Pons (tissue), 1 donor: Measurements from ENCODE around the gene MPZL1.

ENCODE experiments used
- DNase-seq: peaks from one replicate; pipeline ENCODE4 v3.0.0-alpha.2; 2016; ENCODE audit warnings: low spot score

Gene MPZL1

DNA sequence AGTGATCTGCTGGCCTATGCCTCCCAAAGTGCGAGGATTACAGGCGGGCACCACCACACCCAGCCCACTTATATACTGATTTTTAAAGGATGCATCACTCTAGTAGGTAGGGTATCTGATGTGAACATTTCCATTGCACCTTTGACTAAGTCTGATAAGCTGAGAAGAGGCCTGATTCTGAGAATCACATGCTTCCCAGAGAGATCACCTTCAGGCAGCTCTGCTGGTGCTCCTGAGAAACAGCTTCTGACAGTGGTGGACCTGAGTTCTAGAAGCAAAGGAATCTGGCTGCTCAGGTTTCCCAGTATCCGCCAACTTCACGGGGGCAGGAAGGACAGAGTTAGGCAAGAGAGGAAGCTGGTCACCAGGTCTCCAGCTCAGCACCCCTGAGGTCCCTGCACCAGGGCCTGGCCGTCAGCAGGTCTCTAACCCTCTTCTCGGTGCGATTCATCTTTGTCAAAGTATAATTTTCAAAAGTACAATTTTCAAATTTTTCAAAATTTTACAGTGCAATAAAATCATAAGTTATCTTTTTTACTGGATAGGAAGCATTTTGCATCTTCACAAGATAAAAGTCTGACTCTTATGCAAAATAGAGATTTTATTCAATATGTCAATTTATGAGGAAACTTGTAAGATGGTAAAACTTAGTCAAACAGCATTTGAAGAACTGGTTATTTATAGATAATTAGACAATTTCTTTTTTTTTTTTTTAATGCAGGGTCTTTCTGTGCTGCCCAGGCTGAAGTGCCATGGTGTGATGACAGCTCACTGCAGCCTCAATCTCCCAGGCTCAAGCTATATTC, 25.8 kb upstream of the MPZL1 start:
- DNase-seq, result no peak

DNA sequence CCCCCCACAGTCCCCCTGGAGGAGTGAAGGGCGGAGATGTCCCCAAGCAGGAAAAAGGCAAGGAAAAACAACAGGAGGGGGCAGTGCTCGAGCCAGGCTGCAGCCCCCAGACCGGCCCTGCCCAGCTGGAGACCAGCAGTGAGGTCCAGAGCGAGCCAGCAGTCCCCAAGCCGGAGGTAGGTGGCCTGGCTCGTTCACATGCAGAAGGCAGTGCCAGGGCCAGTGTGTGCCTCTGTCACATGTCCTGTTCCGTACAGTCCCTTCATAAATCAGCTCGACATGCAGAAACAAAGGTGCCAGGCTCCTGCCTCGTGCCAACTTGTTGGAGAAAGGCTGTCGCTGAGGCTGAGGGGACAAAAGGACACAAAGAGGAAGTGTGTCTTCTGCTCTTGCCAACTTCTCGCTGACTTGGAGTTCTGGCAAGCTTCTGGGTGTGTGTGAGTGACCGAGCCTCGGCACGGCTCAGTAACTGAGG, 24.1 kb upstream of the MPZL1 start:
- peak; percentile 85 for DNase-seq

DNA sequence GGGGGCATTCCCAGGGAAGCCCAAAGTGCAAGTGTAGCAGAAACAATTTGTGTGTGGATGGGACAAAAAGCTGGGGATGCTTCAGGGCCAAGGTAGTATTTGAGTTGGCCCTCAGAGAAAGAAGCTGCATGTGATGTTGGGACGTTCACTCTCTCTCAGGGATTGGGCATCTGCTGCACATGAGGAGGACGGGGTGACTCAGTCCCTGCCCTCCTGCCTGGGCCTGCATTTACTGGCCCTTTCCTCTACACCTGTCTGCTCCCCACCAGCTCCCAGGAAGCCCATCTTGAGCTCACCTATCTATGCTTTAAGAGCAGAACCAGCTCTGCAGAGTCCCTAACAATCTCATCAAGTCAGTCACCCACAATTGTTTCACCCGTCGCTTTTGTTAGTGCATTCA, 23.5 kb upstream of the MPZL1 start:
- no peak for DNase-seq

DNA sequence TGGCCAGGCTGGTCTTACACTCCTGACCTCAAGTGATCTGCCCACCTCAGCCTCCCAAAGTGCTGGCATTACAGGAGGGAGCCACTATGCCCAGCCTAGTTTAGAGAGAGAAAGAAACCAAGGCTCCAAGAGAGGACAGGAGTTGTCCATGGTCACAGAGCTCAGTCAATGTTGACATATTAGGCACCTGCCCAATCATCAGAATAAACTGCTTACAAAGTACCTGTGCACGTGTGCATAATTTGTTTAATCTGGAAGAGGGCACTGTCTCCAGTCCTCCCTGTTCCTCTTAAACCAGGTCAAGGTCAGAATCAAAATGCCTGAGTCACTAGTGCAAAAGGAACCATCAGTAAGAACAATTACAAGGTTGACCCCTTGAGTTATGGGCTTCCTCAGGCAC, 20.3 kb upstream of the MPZL1 start:
- DNase-seq, result no peak

DNA sequence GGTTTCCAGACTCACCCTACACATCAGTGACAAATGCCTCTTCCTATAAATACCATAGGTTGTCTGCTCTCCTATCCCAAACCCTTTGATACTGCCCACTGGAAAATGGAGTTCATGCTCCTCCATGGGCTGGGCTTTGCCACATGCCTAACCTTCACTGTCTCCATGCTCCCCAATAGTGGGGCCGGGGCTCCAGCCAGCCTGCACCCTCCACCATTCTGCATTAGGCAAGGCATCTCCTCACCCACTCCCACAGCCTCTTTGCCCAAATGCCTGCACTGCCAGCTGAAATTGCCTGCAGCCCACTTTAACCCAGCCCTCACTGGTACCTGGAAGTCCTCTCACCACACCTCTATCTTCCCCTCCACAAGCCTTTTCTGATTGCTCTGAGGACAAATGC, 18.2 kb upstream of the MPZL1 start:
- no peak for DNase-seq

DNA sequence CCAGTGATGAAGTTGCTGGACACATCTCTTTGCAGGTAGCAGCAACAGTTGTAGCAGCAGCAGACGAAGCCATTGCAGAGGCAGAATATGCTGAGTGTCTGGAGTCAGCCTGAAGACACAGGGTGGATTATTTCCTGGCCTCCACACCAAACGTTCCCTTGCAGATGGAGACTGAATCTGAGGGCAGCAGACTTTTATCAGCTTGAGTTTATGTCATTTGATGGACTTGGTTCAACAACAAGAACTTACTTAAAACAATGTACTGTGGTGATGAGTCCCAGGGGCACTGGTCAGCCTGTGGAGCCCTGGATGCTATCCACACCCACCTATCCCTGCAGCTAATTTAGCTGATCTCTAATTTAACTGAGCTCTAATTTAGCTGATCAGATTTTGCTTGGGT, 17.1 kb upstream of the MPZL1 start:
- DNase-seq, result no peak

DNA sequence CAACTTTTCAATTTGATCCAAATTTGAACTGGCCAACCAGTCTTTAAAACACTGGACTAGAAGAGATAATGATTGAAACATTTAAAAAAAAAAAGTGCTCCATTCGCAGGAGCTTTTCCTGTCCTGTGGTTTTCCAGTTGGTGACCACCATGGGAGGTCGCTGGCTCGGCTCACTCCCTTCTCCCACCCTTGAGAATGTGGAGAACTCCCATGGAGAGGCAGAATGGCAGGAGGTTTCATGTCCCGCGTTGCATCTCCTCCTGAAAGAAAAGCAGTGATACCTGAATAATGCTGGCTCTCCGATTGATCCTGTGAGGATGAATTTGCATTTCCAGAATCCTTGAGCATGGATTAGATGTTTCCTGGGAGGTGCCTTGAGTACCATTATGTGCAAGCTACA, 16.5 kb upstream of the MPZL1 start:
- no peak for DNase-seq

DNA sequence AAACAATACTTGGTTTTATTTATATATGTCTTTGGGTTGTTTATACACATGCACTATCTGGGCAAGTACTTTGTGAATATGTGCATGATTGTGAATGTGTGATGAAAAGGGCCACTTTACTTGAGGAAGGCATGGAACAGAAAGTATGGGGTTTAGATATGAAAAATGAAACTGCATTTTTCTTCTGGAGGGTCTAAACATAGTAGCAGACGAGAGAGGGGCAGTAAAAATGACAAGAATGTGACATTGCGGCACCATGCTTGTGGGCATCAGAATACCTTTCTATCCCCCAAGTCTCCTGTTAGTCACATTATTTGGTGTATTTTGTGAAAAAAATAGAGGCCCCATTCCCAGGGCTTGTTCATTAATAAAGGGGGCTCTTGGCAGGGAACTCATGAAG, 15.4 kb upstream of the MPZL1 start:
- no peak for DNase-seq

DNA sequence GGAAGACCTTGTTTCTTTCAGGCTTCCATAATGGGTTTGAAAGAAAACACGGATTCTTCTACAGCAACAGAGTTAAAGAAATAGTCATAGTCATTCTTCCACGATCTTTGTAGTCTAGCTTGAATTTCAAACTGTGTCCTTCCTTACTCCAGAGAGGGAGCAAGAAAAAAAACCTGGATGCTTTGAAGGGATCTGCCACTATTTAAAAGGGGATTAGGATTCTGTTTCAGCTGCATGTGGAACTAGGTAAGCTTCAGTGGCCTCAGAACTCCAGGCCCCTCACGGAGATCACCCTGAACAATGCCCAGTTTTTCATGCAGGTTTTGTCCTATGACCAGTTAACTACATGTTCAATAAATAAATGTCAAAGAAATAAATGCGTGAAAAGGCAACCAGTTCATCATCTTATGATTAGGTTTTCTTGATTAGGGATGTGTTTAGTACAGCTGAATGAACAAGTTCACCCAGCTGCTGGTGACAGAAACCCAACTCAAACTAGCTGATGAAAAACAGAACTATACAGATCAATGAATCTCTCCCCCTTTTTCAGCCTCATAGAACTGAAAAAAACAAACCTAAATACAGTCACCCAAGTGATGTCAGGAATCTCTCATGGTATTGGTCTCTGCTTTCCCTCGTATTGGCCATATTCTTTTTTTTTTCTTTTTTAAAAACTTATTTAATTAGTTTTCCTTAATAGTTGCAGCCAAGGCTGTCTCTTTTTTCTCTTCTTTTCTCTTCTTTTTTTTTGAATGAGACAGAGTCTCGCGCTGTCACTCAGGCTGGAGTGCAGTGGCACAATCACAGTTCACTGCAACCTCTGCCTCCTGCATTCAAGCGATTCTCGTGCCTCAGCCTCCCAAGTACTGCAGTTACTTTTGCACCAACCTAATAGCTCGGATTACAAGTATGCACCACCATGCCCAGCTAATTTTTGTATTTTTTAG, 14.6 kb upstream of the MPZL1 start:
- no peak for DNase-seq

DNA sequence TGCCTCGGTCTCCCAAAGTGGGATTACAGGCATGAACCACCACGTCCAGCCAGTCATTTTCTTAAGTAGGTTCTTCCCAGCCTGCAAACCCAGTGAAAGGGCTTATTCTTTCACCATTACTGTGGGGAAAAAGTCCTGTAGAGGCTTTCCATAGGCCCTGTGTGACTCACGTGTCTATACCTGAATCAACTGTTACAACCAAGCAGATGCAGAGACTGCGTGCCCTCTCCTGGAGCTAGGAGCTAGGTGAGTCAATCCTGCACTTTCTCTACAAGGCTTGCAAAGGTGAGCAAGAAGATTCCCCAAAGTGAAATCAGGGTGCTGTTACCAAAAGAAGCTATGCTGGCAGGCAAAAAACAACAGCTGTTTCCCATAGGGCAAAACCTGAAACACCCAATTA, 13.8 kb upstream of the MPZL1 start:
- no peak for DNase-seq

DNA sequence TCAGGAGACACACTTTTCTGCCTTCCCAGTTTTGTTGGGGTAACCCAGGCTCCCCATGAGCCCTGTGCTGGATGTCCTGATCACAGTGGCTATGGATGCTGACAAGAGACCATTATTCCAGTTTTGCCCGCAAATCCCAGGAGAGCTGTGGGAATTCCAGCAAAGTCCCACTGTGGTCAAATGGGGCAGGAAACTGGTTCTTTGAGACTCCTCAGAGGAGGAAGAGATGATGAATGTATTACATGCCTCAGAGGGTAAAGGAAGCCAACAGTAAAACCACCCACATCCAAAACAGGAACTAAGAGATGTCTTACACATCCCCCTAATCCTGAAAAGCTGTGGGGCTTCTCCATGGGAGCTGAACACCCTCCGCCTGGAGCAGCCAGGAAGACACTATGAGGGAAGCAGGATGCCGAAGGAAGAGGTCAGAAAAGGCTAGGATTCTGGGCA, 12.8 kb upstream of the MPZL1 start:
- no peak for DNase-seq

DNA sequence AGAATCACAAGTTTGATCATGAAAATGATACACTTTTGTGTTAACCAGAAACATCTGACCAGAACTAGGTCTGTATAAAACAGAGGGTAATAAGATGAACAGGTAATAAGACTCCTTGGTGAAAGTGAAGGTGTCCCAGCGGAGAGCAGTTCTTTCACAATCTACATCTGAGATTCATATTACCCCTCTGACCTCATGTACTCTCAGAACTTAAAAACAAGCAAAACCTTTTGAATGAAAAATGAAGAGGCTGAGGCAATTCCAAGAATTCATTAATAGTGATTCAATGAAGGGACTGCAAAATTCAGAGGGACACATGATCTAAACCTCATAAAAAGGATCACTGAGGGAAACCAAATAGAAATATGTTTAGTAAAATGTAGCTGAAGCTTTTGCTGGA, 10.9 kb upstream of the MPZL1 start:
- no peak for DNase-seq

DNA sequence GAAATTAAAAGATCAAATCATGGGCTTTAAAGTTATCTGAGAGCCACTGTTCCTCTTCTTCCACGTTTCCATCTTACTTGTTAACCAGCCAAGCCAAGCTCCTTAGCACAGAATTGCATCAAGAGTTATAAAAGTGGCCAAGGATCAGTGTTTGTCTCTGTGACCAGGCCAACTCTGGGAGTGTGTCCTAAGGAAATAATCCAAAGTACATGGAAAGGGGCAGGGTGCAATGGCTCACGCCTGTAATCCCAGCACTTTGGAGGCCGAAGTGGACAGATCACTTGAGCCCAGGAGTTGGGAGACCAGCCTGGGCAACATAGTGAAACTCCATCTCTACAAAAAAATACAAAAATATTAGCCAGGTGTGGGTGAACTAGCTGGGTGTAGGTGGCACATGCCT, 10.0 kb upstream of the MPZL1 start:
- no peak for DNase-seq

DNA sequence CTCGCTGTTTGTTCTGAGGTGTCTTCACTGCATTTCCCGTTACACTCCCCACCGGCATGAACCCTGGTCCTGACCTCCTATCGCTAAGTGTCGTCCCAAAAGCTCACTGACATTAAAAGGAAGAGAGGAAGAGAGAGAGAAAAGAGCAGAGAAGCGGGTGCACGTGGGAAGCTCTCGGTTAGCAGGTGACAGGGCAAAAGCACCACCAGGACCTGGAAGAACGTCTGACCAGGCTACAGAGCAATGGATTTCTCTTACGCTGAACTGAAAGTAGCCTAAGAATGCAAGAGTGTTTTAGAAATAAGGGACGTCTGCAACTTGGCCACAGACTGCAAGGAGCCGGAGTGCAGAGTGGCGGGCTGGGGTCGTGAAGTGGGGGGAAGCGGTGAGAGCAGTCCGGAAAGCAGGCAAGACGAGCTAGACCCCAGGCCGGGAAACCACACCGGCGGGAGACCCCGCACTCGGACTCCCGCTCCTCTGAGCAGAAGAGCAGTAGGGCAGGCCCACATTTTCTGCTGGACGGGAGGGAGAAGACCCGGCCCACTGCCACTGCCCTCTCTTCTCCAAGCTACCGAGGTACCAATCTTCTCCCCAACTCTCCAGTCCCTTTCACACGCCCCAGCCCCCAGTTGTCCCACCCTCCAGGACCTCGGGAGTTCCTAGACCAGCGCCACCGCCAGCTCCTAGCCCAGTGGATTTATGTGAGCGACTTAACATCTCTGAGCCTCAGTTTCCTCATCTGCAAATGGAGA, 8.3 kb upstream of the MPZL1 start:
- no peak for DNase-seq

DNA sequence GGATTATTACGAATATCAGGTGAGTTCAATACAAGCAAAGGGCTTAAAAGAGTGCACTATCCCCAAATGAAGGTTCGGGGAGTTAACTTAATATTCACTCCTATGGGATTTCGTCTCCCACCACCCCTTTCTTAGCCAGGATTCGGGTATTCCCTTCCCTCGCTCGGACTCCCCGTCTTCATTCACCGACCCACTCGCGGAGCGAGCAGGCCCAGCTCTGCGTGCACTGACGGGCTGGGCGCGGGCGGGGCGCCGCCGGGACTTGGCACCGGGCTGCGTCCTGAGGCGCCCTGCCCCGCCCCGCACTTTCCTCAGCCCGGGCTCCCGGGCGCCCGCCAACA, 7.7 kb upstream of the MPZL1 start:
- DNase-seq, result peak; percentile 34

DNA sequence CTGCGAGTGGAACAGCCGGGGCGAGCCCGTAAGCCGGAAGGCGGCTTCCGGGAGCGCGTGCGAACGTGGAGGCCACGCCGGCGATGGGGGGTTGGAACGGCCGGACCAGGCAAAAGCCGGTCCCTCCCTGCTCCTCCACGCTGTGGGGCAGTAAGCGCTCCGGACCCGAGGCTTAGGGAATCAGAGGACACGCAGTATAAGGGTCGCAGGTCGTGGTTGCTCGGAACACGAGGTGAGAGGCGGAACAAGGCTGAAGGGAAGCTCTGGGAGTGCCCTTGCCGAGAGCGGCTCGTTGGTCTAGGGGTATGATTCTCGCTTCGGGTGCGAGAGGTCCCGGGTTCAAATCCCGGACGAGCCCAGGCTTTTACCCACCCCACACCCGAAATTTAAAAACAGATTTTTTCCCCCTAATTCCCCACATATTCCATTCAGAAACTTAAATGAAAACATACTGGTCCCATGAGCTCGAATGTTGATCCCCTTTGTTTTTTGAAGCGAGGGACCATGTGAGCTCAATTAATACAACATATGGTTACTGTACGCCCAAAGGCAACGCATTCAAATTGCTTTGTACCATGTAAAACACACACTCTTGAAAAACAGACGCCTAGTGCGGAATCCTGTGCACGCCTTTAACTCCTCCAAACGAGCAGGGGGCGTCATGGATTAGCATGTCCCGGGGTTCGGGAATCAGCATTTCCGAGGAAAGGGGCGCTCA, 7.2 kb upstream of the MPZL1 start:
- DNase-seq, result peak; percentile 91

DNA sequence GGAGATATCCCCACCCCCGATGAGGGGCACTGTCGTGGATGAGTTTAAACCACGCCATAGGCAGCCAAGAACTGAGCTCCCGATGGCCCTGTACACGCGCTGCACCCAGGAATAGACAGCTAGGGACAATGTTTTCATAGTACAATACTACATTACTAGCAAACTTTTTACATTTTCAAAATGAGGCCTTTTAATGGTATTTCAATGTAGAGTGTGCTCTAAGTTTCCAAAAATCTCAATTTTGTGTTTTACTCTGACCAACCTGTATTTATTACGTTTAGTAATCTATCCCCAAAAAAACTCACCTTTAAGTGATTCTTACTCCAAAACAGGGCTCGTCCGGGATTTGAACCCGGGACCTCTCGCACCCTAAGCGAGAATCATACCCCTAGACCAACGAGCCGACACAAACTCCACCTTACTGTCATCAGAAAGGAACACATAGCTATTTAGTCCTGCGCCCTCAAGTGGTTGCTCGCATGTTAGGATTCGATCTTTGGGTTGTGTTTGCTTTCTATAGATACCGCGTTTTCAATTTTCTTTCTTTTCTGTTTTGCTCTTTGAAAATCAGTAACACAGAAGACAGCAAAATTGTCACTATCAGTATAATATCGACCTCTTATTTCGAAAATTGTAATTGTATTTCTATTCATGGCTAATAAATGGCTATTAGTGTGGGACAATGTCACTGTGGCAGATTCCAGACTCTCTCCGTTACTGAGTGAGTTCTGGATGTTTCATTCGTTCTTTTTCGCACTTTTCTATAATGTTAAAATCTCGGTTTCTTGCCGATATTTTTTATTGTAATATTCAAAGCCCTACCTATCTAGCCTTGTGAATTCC, 6.4 kb upstream of the MPZL1 start:
- peak; percentile 96 for DNase-seq

DNA sequence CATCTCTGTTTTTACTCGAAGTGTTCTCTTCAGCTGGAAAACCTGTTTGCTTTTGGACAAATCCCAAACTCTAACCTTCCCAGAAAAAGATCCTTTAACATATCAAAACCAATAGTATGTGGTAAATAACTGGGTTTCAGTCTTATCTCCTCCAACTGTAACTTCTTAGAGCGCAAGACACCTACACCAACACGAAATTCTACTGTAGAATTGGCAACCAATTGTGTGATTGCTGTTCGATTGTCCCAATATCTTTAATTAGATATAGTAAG, 5.8 kb upstream of the MPZL1 start:
- DNase-seq, result peak; percentile 49

DNA sequence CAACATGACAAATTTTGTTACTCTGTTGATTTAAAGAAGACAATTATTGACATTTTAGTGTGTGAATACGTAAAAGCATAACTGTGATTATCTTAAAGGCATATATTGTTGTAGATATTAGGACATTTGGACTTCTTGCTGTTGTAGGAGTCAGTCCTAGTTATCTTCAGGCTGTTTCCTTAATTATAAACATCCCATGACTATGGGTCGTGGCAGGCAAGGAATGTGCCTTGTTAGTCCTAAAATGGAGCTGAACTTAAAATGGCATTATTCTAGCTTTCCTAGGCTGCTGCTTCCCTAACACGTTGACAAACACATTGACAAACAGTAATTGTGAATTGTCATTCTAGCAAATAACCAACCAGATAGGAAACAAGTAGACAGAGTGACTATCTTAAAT, 4.4 kb upstream of the MPZL1 start:
- DNase-seq, result no peak

DNA sequence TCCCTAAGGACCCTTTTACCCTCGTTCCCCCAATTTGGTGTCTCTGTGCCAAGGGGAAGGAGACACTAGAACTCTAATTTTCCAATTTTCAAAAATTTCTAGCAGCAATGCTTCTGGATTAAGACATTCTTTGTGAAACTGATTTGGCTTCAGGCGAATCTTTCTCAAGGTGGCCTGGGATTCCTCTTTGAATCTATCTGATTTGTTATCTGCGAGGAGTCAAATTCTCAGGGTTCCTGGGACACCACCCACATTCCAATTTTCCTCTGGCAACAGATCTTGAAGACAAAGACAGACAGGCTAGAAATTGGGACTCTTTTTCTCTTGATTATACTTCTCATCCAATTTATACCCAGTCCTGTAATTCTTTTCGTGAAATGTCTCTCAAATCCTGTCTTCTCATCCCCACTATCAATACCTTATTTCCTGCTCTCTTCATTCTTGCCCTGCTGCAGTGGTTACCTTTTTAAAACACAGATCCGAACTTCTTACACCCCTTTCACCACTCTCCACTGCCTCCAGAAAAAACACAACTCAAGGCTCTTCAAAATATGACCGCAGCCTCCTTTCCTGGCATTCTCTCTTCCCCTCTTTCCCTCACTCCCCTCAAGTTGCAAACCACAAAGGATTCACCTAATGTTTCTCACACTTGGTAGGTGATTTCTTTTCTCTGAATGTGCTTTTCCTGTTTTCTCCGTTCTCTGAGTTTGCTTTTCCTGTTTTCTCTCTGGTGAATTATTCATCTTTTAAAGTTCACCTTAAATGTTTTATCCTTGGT, 2.7 kb upstream of the MPZL1 start:
- DNase-seq, result no peak
